ENCODE data around the gene MORF4L2.

- no peak for TF ChIP-seq CTCF (IDR thresholded peaks at IDR 0.05)
- no peak for TF ChIP-seq POLR2A (IDR thresholded peaks at IDR 0.05)
- no peak for TF ChIP-seq EP300 (IDR thresholded peaks at IDR 0.05)
These were observed 5.1 kb downstream of the MORF4L2 start for GRCh38 chrX:103681443-103681842.
